ENCODE data around the gene CCDC39.

GRCh38 chr3:180640987-180641386 lies 38.3 kb downstream of the CCDC39 start:
- TF ChIP-seq CTCF (IDR thresholded peaks at IDR 0.05) (no peak), POLR2AphosphoS5 (IDR thresholded peaks at IDR 0.05; ENCODE audit: low read depth, low read length) (no peak), USF1 (IDR thresholded peaks at IDR 0.05; ENCODE audit: borderline replicate concordance, low read depth) (no peak), NRF1 (IDR thresholded peaks at IDR 0.05; ENCODE audit: low read depth, low read length) (no peak), USF2 (IDR thresholded peaks at IDR 0.05; ENCODE audit: borderline replicate concordance, low read depth, low read length) (no peak), TAF1 (IDR thresholded peaks at IDR 0.05; ENCODE audit: borderline replicate concordance, low read depth, low read length) (no peak), RXRA (IDR thresholded peaks at IDR 0.05; ENCODE audit: borderline replicate concordance, low read depth) (no peak), ZBTB33 (IDR thresholded peaks at IDR 0.05; ENCODE audit: borderline replicate concordance, low read depth) (no peak), YY1 (IDR thresholded peaks at IDR 0.05; ENCODE audit: low read depth) (no peak), JUND (IDR thresholded peaks at IDR 0.05) (no peak), EZH2phosphoT487 (IDR thresholded peaks at IDR 0.05; ENCODE audit: borderline replicate concordance, low read depth) (no peak)
- TF ChIP-seq, protein P1, sequence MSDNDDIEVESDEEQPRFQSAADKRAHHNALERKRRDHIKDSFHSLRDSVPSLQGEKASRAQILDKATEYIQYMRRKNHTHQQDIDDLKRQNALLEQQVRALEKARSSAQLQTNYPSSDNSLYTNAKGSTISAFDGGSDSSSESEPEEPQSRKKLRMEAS (IDR thresholded peaks at IDR 0.05; ENCODE audit: low read depth), result no peak
